GM19328 (cell line): Measurements from ENCODE around the gene THAP11.
"Not testable (repeated sequence)": the region's sequence is repeated elsewhere in the genome, so short reads cannot be mapped to it uniquely, and the experiment has no call there.

ENCODE experiments used
- ATAC-seq: cut with Tn5 transposase; IDR thresholded peaks from one replicate; pipeline ENCODE4 v1.9.1; 2021; ENCODE audit warnings: mild to moderate bottlenecking, moderate library complexity; ENCODE audit not compliant: unreplicated experiment

THAP11 gene

GRCh38 chr16:67860589-67861398 lies 18.7 kb downstream of the THAP11 start:
- no peak for ATAC-seq

GRCh38 chr16:67861877-67862276 lies 19.8 kb downstream of the THAP11 start:
- no peak for ATAC-seq

GRCh38 chr16:67862623-67863583 lies 20.8 kb downstream of the THAP11 start:
- no peak for ATAC-seq

GRCh38 chr16:67864044-67864443 lies 21.9 kb downstream of the THAP11 start:
- ATAC-seq, result not testable (repeated sequence)

- no peak for ATAC-seq
These were observed 22.5 kb downstream of the THAP11 start for GRCh38 chr16:67864594-67864993.

- ATAC-seq, result no peak
These were observed 23.2 kb downstream of the THAP11 start for GRCh38 chr16:67865318-67865717.

- ATAC-seq, result no peak
These were observed 26.2 kb downstream of the THAP11 start for GRCh38 chr16:67868290-67868689.

GRCh38 chr16:67869653-67870052 lies 27.5 kb downstream of the THAP11 start:
- no peak for ATAC-seq

GRCh38 chr16:67871256-67871655 lies 29.1 kb downstream of the THAP11 start:
- no peak for ATAC-seq

GRCh38 chr16:67872131-67872630 lies 30.1 kb downstream of the THAP11 start:
- ATAC-seq, result no peak

- ATAC-seq, result peak; percentile 55
These were observed 30.7 kb downstream of the THAP11 start, which contains the start of gene EDC4 for GRCh38 chr16:67872631-67873434. Gene EDC4 (plus strand): TSS chr16:67873052. CDS start chr16:67873262, 210 bp downstream.

GRCh38 chr16:67873435-67874370 lies 31.6 kb downstream of the THAP11 start:
- no peak for ATAC-seq

- ATAC-seq, result no peak
These were observed 32.3 kb downstream of the THAP11 start for GRCh38 chr16:67874372-67874771.

- ATAC-seq, result no peak
These were observed 34.9 kb downstream of the THAP11 start for GRCh38 chr16:67877064-67877463.

- no peak for ATAC-seq
These were observed 36.1 kb downstream of the THAP11 start for GRCh38 chr16:67878232-67878631.

GRCh38 chr16:67878846-67879245 lies 36.7 kb downstream of the THAP11 start:
- no peak for ATAC-seq

- no peak for ATAC-seq
These were observed 37.3 kb downstream of the THAP11 start for GRCh38 chr16:67879462-67879861.

GRCh38 chr16:67879936-67880335 lies 37.8 kb downstream of the THAP11 start:
- no peak for ATAC-seq

- ATAC-seq, result no peak
These were observed 38.5 kb downstream of the THAP11 start for GRCh38 chr16:67880584-67880983.
